Activated B cell treated with CpG ODN at 0.5 μM for 24 hours (primary cell): Measurements from ENCODE around the gene MYOM3. TPM values are rescaled to one million over a fixed set of nuclear protein-coding genes. Genes with fewer than 3 reads are reported as not detected.

Experiments
- ATAC-seq: fragments of 200-7000 bp; cut with Tn5 transposase; one replicate; pipeline ENCODE4 v1.10.0; 2021; ENCODE audit warnings: low read depth, mild to moderate bottlenecking, moderate library complexity
- CTCF ChIA-PET: fragments of 350-600 bp; sonication (Branson Sonifier 250); formaldehyde crosslinking; loops from one replicate; lab custom pipeline; 2021; ENCODE audit warnings: antibody characterized with exemption; lab: Charles Lee
- POLR2A ChIA-PET: fragments of 350-600 bp; sonication (Branson Sonifier 250); formaldehyde crosslinking; loops from one replicate; lab custom pipeline; 2021; ENCODE audit warnings: antibody characterized with exemption; lab: Charles Lee
- DNase-seq: peaks from one replicate; pipeline ENCODE4 v3.0.0; 2022
- H3K27ac Mint-ChIP-seq: one replicate; pipeline ENCODE4 v1.8.0; 2020; ENCODE audit warnings: mixed read lengths
- H3K27me3 Mint-ChIP-seq: one replicate; pipeline ENCODE4 v1.8.0; 2021; ENCODE audit warnings: mixed read lengths
- H3K36me3 Mint-ChIP-seq: one replicate; pipeline ENCODE4 v1.8.0; 2021; ENCODE audit warnings: low read depth, mixed read lengths
- H3K4me1 Mint-ChIP-seq: one replicate; pipeline ENCODE4 v1.8.0; 2021; ENCODE audit warnings: mixed read lengths
- H3K4me3 Mint-ChIP-seq: one replicate; pipeline ENCODE4 v1.8.0; 2020; ENCODE audit warnings: mild to moderate bottlenecking, mixed read lengths
- H3K9me3 Mint-ChIP-seq: one replicate; pipeline ENCODE4 v1.8.0; 2020; ENCODE audit warnings: mixed read lengths
- CTCF ChIP-seq: fragments of 200-600 bp; IDR thresholded peaks from one replicate; pipeline ENCODE4 v1.8.0; 2022; ENCODE audit warnings: antibody characterized with exemption, mild to moderate bottlenecking
- intact Hi-C: fragments of 100-400 bp; cut with micrococcal nuclease; formaldehyde crosslinking; loops from one replicate; pipeline ENCODE4 v1.15.1; 2024
- total RNA-seq: library from RNA; stranded (reverse); gene quantifications from 2 replicates; pipeline ENCODE4 v1.2.3, GENCODE V29; 2022

MYOM3 gene
- total RNA-seq, 1 donor from 2014 or later = not detected

- no peaks in the 10 kb centered on the region for H3K9me3 Mint-ChIP-seq
- POLR2A ChIA-PET = no interaction called here
- CTCF ChIA-PET = no interaction called here
Observed at GRCh38 chr1:24117722-24118409, 5.9 kb upstream of the MYOM3 start.

GRCh38 chr1:24117132-24117531 lies 5.2 kb upstream of the MYOM3 start:
- Mint-ChIP-seq H3K4me1 (peaks cover 6% of the 10 kb centered on the region), H3K36me3 (no peaks in the 10 kb centered on the region), H3K9me3 (no peaks in the 10 kb centered on the region), H3K4me3 (no peak overlapping the region), H3K27ac (no peak overlapping the region), H3K27me3 (peaks cover 39% of the 10 kb centered on the region)
- POLR2A ChIA-PET = no interaction called here
- no peak for TF ChIP-seq CTCF
- CTCF ChIA-PET = no interaction called here
- intact Hi-C loops = no loop called here
- ATAC-seq (no peak), DNase-seq (no peak)

More at GRCh38 chr1:24117722-24118409, 5.9 kb upstream of the MYOM3 start:
- Mint-ChIP-seq H3K4me1 (no peaks in the 10 kb centered on the region), H3K4me3 (no peak overlapping the region), H3K36me3 (no peaks in the 10 kb centered on the region), H3K27ac (no peak overlapping the region), H3K27me3 (peaks cover 35% of the 10 kb centered on the region)
- no peak for DNase-seq
- no peak for TF ChIP-seq CTCF
- no peak for ATAC-seq
- intact Hi-C loops = no loop called here

GRCh38 chr1:24114753-24115152 lies 2.8 kb upstream of the MYOM3 start:
- Mint-ChIP-seq H3K4me1 (peaks cover 6% of the 10 kb centered on the region), H3K27me3 (peaks cover 43% of the 10 kb centered on the region), H3K4me3 (no peak overlapping the region), H3K9me3 (no peaks in the 10 kb centered on the region), H3K27ac (no peak overlapping the region), H3K36me3 (no peaks in the 10 kb centered on the region)
- intact Hi-C loops = no loop called here
- POLR2A ChIA-PET = no interaction called here
- DNase-seq (no peak), ATAC-seq (no peak)
- no peak for TF ChIP-seq CTCF
- CTCF ChIA-PET = interaction anchor here (0.7 kb wide), 1 partner anchor 307 kb away, joined by 3 read pairs; no protein-coding TSS in a partner anchor

DNA sequence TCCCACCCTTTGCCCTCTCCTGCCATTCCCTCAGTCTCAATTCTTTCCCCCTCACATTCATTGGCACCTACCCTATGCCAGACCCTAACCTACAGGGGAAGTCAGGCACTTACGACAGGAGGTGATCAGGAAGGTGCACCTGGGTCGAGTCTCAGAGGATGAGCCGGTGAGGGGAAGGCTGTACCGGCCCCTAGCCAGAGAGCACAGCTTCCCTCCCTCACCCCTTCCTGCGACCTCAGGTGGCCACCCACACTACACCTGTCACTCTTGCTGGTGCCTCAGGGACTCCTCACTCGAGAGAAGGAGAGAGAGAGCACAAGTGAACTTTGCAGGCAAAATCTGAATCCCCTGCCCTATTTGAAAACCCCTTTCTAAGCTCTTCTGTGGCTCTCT lies 1.7 kb upstream of the MYOM3 start:
- H3K36me3 Mint-ChIP-seq = no peaks in the 10 kb centered on the region
- TF ChIP-seq CTCF = no peak
- POLR2A ChIA-PET = no interaction called here
- no peaks in the 10 kb centered on the region for H3K9me3 Mint-ChIP-seq
- no peak overlapping the region for H3K27ac Mint-ChIP-seq
- DNase-seq (no peak), ATAC-seq (no peak)
- CTCF ChIA-PET = no interaction called here
- no peak overlapping the region for H3K4me3 Mint-ChIP-seq
- H3K27me3 Mint-ChIP-seq = peaks cover 37% of the 10 kb centered on the region
- H3K4me1 Mint-ChIP-seq = peaks cover 6% of the 10 kb centered on the region
- intact Hi-C loops = no loop called here

- ChIA-PET POLR2A (interaction anchor here (0.6 kb wide), 1 partner anchor 456 kb away, joined by 3 read pairs; no protein-coding TSS in a partner anchor), CTCF (no interaction called here)
- no peaks in the 10 kb centered on the region for H3K36me3 Mint-ChIP-seq
- no peaks in the 10 kb centered on the region for H3K9me3 Mint-ChIP-seq
- H3K27ac Mint-ChIP-seq = no peak overlapping the region
- ATAC-seq (no peak), DNase-seq (no peak)
- no peak overlapping the region for H3K4me3 Mint-ChIP-seq
- intact Hi-C loops = no loop called here
- H3K4me1 Mint-ChIP-seq = peaks cover 6% of the 10 kb centered on the region
- TF ChIP-seq CTCF = no peak
- peaks cover 24% of the 10 kb centered on the region for H3K27me3 Mint-ChIP-seq
Observed at GRCh38 chr1:24111262-24111995, 506 bp downstream of the MYOM3 start.
